NCI-H2196 treated with DMSO at 0.1 percent for 48 hours (cell line): Measurements from ENCODE around the gene CCM2.

Experiments used
- DNase-seq: peaks from one replicate; lab custom pipeline; 2025; ENCODE audit not compliant: unreplicated experiment; lab: John Stamatoyannopoulos, UW

The CCM2 gene

DNA sequence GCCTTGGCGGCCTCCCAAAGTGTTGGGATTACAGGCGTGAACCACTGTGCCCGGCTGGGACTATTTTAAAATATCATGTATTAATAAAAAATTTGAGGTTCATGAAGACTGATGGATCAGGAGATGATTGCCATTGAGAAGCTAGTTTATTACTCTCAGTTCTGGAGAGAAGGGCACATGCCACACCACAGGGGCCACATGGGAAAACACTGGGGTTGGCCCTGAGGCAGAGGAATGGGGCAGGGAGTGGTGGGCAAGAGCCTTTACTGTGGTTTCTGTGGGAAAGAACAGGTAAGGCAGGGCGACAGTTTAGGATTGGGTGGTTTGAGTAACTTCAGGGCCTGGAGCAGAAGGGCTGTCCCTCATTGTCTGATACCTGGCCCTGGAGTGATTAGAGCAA lies 118.3 kb downstream of the CCM2 start:
- no peak for DNase-seq

DNA sequence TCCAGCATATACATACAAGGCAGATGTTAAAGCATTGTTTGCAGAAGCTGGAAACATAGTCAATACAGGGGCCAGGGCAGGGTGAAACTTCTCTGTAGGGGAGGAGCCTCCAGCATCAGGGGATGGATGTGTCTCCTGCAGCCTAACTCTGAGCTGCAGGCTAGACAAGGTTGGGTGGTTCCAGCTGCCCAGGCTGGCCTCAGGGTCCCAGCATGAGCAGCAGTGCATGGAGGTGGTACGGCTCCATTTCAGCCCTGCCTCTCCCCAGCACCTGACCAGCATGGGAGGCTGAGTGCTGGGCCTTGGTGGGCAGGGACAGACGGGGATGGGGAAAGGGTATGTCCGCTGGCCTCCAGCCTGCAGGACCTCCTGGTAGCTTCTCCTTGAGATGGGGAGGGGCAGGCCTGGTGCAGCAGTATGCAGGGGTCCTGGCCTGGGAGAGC lies 118.9 kb downstream of the CCM2 start:
- DNase-seq: no peak

DNA sequence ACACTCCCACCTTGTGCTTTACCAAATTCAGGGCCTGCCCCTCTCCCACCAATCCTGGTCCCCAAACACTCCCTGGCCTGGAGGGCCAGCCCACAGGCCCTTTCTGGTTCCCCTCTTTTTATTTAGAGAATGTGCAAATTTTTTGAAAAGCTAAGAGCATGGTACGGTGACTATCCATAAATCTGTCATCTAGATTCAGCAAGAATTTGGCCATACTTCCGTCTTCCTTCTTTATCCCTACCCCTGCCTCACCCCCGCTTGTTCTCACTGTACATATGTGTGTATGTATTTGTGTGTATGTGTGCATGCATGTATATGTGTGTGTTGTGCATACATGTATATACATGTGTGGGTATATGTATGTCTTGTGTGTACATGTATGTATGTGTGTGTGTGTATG lies 119.5 kb downstream of the CCM2 start:
- no peak for DNase-seq

DNA sequence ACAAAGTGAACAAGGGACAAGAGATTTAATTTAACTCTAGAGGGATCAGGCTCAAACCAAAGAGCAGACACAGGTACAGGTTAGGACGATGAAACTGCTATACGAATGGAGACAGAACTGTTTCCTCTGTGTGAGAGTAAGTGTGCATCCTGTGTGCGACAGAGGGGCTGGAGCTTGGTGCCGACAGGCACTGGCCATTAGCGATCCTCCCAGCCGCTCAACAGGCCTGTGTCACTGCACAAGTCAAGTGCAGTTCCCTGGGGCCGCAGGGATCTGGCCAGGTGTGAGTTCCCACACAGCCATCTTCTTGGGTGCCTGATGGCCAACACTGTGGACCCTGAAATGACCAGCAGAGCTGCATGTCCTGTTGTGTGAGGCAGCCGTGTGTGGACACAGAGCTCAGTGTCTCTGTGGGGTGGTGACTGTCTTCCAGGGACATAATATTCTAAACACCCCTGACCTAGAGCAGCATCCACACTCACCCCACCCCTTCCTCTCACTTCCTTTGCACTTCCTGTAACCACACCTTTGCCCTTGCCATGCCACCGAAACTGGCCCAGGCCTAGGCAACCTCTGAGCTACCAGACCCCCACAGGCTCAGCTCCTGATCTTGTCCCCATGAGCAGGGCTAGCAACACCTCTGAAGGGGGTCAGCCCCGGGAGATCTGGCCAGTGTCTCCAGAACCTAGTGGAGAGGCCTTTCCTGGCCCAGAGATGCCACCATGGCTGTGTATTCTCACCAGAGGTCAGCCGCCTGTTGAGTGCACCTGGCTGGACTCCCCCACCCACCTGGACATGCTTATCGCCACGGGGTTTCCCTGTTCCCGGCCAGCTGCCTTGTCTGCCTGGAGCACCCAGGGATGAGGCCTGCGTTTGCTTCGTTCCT lies 123.2 kb downstream of the CCM2 start:
- DNase-seq: no peak

DNA sequence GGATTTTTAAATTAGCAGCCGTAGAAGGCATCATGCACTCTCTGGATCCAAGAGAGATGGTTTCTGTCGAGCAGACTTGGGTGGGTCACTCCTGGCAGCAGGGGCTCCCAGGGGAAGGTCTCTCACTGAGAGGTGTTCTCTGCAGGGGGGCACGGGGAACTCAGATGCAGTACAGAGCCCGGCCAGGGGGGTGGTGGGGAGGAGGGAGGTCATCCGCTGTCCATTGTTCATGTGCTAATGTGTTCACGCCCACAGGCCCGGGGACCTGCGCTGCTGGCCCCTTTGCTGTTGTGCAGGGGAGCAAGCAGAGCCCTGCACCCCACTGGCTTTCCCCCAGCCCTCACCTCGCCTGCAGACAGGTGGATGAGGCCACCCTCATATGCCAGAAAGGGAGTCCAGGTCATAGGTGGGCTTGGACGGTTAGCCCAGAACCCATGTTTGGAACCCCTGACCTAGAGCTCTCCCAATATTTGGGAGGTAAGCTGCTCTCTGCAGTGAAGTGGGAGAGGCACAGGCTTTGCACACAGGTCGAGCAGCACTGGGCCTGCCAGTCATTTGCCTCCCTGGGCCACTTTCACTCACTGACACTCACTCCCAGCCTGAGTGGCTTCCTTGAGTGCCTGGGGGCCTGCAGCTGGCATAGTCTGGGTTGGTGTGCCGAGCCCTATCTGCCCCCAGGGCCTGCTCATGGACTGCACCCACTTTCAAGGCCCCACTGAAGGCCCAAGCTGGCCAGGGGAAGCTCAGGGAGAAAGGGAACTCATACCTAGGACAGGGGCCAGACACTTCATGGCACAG lies 124.1 kb downstream of the CCM2 start:
- no peak for DNase-seq

DNA sequence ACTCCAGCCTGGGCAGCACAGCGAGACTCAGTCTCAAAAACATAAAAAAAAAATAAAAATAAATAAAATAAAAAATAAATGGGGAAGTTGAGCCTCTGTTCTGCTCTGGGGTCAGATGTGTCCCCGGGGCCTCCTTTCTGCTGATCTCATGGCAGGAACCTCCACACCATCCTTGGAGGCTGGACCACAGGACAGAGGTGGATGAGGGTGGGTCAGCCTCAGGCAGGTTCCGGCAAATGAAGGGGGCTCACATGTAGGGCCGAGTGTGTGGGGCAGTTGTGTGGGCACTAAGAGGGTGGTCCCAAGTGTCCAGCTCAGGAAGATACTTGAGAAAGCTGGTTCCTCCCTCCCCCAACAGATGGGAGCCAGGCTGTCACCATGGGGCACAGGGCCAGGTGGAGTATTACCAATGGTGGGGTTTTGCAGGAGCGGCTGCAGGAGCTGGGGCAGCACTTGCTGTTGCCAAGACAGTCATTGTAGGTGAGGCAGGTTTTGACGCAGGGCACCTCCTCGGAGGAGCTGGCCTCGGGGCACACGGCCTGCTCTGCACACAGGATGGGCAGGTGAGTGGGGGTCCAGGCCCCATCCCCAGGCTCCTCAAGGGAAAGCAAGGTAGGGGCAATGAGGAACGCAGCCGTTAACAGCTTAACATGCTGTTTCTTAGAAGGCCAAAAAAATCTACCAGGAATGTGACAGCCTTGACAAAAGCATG lies 125.3 kb downstream of the CCM2 start:
- no peak for DNase-seq
